Thyroid gland (tissue), 4 donors: ENCODE measurements around the gene NEK2. TPM values are rescaled to one million over a fixed set of nuclear protein-coding genes. Genes with fewer than 3 reads are reported as not detected.

ENCODE experiments used
- DNase-seq, 2 donors: peaks; one replicate each; pipeline ENCODE4 v3.0.0-alpha.2; 2019
- H3K27ac ChIP-seq, 3 donors: fragments of 200-600 bp; sonication (generic); 1 replicate in 2 of 3; 2 replicates in 1 of 3; pipeline ENCODE4 v1.5.1; 2016 to 2019; ENCODE audit warnings: mild to moderate bottlenecking in 1 of 3, moderate library complexity in 1 of 3
- H3K27me3 ChIP-seq: fragments of 200-600 bp; sonication (generic); one replicate; pipeline ENCODE4 v1.5.1; 2019
- H3K36me3 ChIP-seq, 2 donors: fragments of 200-600 bp; sonication (generic); one replicate each; pipeline ENCODE4 v1.5.1; 2016 to 2019
- H3K4me1 ChIP-seq, 2 donors: fragments of 200-600 bp; sonication (generic); one replicate each; pipeline ENCODE4 v1.5.1; 2017 to 2019
- H3K4me3 ChIP-seq, 3 donors: fragments of 200-600 bp; sonication (generic); replicated peaks in 1 of 3; 1 replicate in 2 of 3; 2 replicates in 1 of 3; pipeline ENCODE4 v1.5.1; 2016; ENCODE audit warnings: mild to moderate bottlenecking in 1 of 3
- H3K9me3 ChIP-seq: fragments of 200-600 bp; sonication (generic); one replicate; pipeline ENCODE4 v1.5.1; 2017
- CTCF ChIP-seq, 6 experiments: fragments of 200-600 bp in 3 of 6; fragments of 450-650 bp in 3 of 6; sonication (generic) in 3 of 6; IDR thresholded peaks; one replicate each; pipeline ENCODE4 v1.5.1; 2016 to 2019; ENCODE audit warnings: antibody characterized with exemption in 6 of 6, mild to moderate bottlenecking in 2 of 6, inconsistent platforms in 1 of 6, moderate library complexity in 1 of 6
- POLR2A ChIP-seq, 2 donors: fragments of 450-650 bp; IDR thresholded peaks; one replicate each; pipeline ENCODE4 v1.6.1; 2017; ENCODE audit warnings: antibody characterized with exemption in 2 of 2, mild to moderate bottlenecking in 2 of 2, moderate library complexity in 1 of 2
- WGBS, 2 donors: methylation state at CpG; one replicate each; pipeline ENCODE4 v1.1.5; 2017; 5-methylcytosine and 5-hydroxymethylcytosine counted together
- intact Hi-C: fragments of 100-400 bp; cut with DNase I; formaldehyde crosslinking; loops from one replicate; pipeline ENCODE4 v1.15.1; 2023
- total RNA-seq, 4 donors: library from RNA; depleted of rRNA; stranded (reverse); fragments of >200 nt; gene quantifications; one replicate each; pipeline ENCODE4 v1.2.3, GENCODE V29; 2016

Gene NEK2
- total RNA-seq, 4 donors from 2014 or later = 0.11 to 2.4 (median 0.40) TPM; not detected in 1

- H3K4me1 ChIP-seq = no peaks in the 10 kb centered on the region
- H3K4me3 ChIP-seq = no peak overlapping the region
- intact Hi-C loops = no loop called here
- H3K36me3 ChIP-seq = no peaks in the 10 kb centered on the region
- H3K9me3 ChIP-seq = no peaks in the 10 kb centered on the region
- no peaks in the 10 kb centered on the region for H3K27me3 ChIP-seq
- TF ChIP-seq CTCF (IDR thresholded peaks at IDR 0.05) (no peak), POLR2A (IDR thresholded peaks at IDR 0.05) (no peak)
- no peak overlapping the region for H3K27ac ChIP-seq
- WGBS, 2 donors = 79 to 84% methylated on average over 3 of the region's 3 CpGs
- DNase-seq = no peak
Measured at GRCh38 chr1:211623515-211623914, 51.9 kb downstream of the NEK2 start.

GRCh38 chr1:211621447-211622198 lies 53.8 kb downstream of the NEK2 start:
- H3K36me3 ChIP-seq = no peaks in the 10 kb centered on the region
- H3K4me3 ChIP-seq = no peak overlapping the region
- no peak overlapping the region for H3K27ac ChIP-seq
- DNase-seq = peak; percentile 26 to 46
- WGBS, 2 donors = 64 to 66% methylated on average over 9 of the region's 9 CpGs
- no peaks in the 10 kb centered on the region for H3K9me3 ChIP-seq
- H3K4me1 ChIP-seq = no peaks in the 10 kb centered on the region
- intact Hi-C loops = no loop called here
- TF ChIP-seq CTCF (IDR thresholded peaks at IDR 0.05) (no peak), POLR2A (IDR thresholded peaks at IDR 0.05) (no peak)
- H3K27me3 ChIP-seq = no peaks in the 10 kb centered on the region

- DNase-seq = no peak
- WGBS, 2 donors = 94 to 95% methylated on average over 5 of the region's 5 CpGs
Measured at GRCh38 chr1:211620097-211620496, 55.3 kb downstream of the NEK2 start.

GRCh38 chr1:211619033-211619996 lies 56.1 kb downstream of the NEK2 start:
- H3K4me3 ChIP-seq = no peak overlapping the region
- 87 to 89% methylated on average over 7 to 8 of the region's 8 CpGs for WGBS, 2 donors
- TF ChIP-seq CTCF (IDR thresholded peaks at IDR 0.05) (no peak), POLR2A (IDR thresholded peaks at IDR 0.05) (no peak)
- H3K27me3 ChIP-seq = no peaks in the 10 kb centered on the region
- H3K4me1 ChIP-seq = no peaks in the 10 kb centered on the region
- no peaks in the 10 kb centered on the region for H3K36me3 ChIP-seq
- no peaks in the 10 kb centered on the region for H3K9me3 ChIP-seq
- intact Hi-C loops = no loop called here
- no peak for DNase-seq
- no peak overlapping the region for H3K27ac ChIP-seq

More at GRCh38 chr1:211620097-211620496, 55.3 kb downstream of the NEK2 start:
- no peaks in the 10 kb centered on the region for H3K4me1 ChIP-seq
- no peak overlapping the region for H3K27ac ChIP-seq
- intact Hi-C loops = no loop called here
- no peak overlapping the region for H3K4me3 ChIP-seq
- TF ChIP-seq CTCF (IDR thresholded peaks at IDR 0.05) (no peak), POLR2A (IDR thresholded peaks at IDR 0.05) (no peak)
- H3K9me3 ChIP-seq = no peaks in the 10 kb centered on the region
- H3K36me3 ChIP-seq = no peaks in the 10 kb centered on the region
- no peaks in the 10 kb centered on the region for H3K27me3 ChIP-seq

GRCh38 chr1:211616965-211617297 lies 58.5 kb downstream of the NEK2 start:
- TF ChIP-seq CTCF (IDR thresholded peaks at IDR 0.05) (no peak), POLR2A (IDR thresholded peaks at IDR 0.05) (no peak)
- WGBS, 2 donors = 96 to 98% methylated on average over 5 of the region's 5 CpGs
- peaks cover 3 to 7% of the 10 kb centered on the region in 2 donors for H3K4me1 ChIP-seq
- H3K36me3 ChIP-seq = no peaks in the 10 kb centered on the region
- H3K9me3 ChIP-seq = no peaks in the 10 kb centered on the region
- no peak overlapping the region for H3K4me3 ChIP-seq
- no peaks in the 10 kb centered on the region for H3K27me3 ChIP-seq
- no peak for DNase-seq
- intact Hi-C loops = no loop called here
- no peak overlapping the region for H3K27ac ChIP-seq
